ENCODE results near the gene AOC2. TPM values are rescaled to one million over a fixed set of nuclear protein-coding genes. Genes with fewer than 3 reads are reported as not detected.
"Not testable (repeated sequence)": the region's sequence is repeated elsewhere in the genome, so short reads cannot be mapped to it uniquely, and the experiment has no call there.

Gene AOC2
- polyA plus RNA-seq, 1 experiment: 0.16 TPM

- H3K9me3 ChIP-seq (ENCODE audit: control insufficient read depth, insufficient read depth, low read length): no peaks in the 10 kb centered on the region
- TF ChIP-seq CTCF (IDR thresholded peaks at IDR 0.05; ENCODE audit: low read depth, low read length): 0 out of 2 replicates have a peak, but pooled peaks have one; percentile 6
- no peak overlapping the region for H3K27ac ChIP-seq (ENCODE audit: low read depth, low read length)
- no peak overlapping the region for H3K4me3 ChIP-seq (ENCODE audit: low read depth, low read length)
- ChIA-PET POLR2A (no interaction called here), CTCF (interaction anchor here (0.6 kb wide), 1 partner anchor 266 kb away, joined by 3 read pairs; no protein-coding TSS in a partner anchor)
- no peak for DNase-seq (ENCODE audit: low read depth, low spot score)
- peaks cover 34% of the 10 kb centered on the region for H3K27me3 ChIP-seq (ENCODE audit: control insufficient read depth, insufficient read depth, low read length)
Measured at GRCh38 chr17:42878123-42878880, 33.9 kb downstream of the AOC2 start.

- no peak for DNase-seq (ENCODE audit: low read depth, low spot score)
- no peaks in the 10 kb centered on the region for H3K9me3 ChIP-seq (ENCODE audit: control insufficient read depth, insufficient read depth, low read length)
- POLR2A ChIA-PET: no interaction called here
- no peak overlapping the region for H3K27ac ChIP-seq (ENCODE audit: low read depth, low read length)
- no peak for TF ChIP-seq CTCF (IDR thresholded peaks at IDR 0.05; ENCODE audit: low read depth, low read length)
- no peak overlapping the region for H3K4me3 ChIP-seq (ENCODE audit: low read depth, low read length)
- CTCF ChIA-PET: no interaction called here
- peaks cover 29% of the 10 kb centered on the region for H3K27me3 ChIP-seq (ENCODE audit: control insufficient read depth, insufficient read depth, low read length)
Measured at GRCh38 chr17:42878924-42879595, 34.7 kb downstream of the AOC2 start.

DNA sequence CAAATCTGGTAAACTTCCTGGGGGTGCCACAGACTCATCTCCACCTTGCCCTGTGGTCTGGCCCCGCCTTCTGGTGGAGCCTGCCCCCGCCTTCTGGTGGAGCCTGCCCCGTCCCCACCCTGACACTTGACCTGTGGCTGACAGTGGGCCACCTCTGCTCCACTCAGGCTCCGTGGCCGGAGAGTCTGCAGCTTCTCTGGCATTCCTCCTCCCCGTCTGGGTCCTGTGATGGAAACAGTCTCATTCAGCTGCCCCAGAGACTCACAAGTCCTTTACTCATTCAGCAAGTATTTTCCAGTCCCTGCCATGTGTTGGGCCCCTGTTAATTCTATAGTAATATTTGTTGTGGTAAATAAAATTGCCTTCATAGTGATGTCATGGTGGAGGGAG, 35.2 kb downstream of the AOC2 start:
- POLR2A ChIA-PET: no interaction called here
- CTCF ChIA-PET: no interaction called here
- Histone ChIP-seq H3K27ac (ENCODE audit: low read depth, low read length) (no peak overlapping the region), H3K27me3 (ENCODE audit: control insufficient read depth, insufficient read depth, low read length) (peaks cover 29% of the 10 kb centered on the region), H3K9me3 (ENCODE audit: control insufficient read depth, insufficient read depth, low read length) (no peaks in the 10 kb centered on the region), H3K4me3 (ENCODE audit: low read depth, low read length) (no peak overlapping the region)
- TF ChIP-seq CTCF (IDR thresholded peaks at IDR 0.05; ENCODE audit: low read depth, low read length): no peak
- DNase-seq (ENCODE audit: low read depth, low spot score): no peak

GRCh38 chr17:42880776-42881310, 36.5 kb downstream of the AOC2 start:
- Histone ChIP-seq H3K4me3 (ENCODE audit: low read depth, low read length) (no peak overlapping the region), H3K27ac (ENCODE audit: low read depth, low read length) (no peak overlapping the region), H3K27me3 (ENCODE audit: control insufficient read depth, insufficient read depth, low read length) (peaks cover 36% of the 10 kb centered on the region), H3K9me3 (ENCODE audit: control insufficient read depth, insufficient read depth, low read length) (no peaks in the 10 kb centered on the region)
- DNase-seq (ENCODE audit: low read depth, low spot score): no peak
- ChIA-PET POLR2A (no interaction called here), CTCF (interaction anchor here (1.1 kb wide), 1 partner anchor 48 kb away, joined by 3 read pairs; no protein-coding TSS in a partner anchor)
- no peak for TF ChIP-seq CTCF (IDR thresholded peaks at IDR 0.05; ENCODE audit: low read depth, low read length)

DNA sequence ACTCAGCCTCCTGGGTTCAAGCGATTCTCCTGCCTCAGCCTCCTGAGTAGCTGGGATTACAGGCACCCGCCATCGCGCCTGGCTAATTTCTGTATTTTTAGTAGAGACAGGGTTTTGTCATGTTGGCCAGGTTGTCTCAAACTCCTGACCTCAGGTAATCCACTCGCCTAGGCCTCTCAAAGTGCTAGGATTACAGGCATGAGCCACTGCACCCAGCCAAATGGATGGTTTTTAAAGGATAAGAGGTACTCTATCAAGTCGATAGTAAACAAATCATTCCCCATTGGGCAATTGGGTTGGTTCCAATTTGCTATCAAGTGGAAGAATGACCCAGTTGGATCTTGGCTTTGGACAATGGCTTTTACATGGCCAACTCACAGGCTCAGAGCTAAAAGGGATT, 37.3 kb downstream of the AOC2 start:
- POLR2A ChIA-PET: not testable (repeated sequence)

More for the DNA sequence above, 37.3 kb downstream of the AOC2 start:
- H3K27me3 ChIP-seq (ENCODE audit: control insufficient read depth, insufficient read depth, low read length): peaks cover 36% of the 10 kb centered on the region
- not testable (repeated sequence) for H3K9me3 ChIP-seq (ENCODE audit: control insufficient read depth, insufficient read depth, low read length); DNase-seq (ENCODE audit: low read depth, low spot score); H3K4me3 ChIP-seq (ENCODE audit: low read depth, low read length); H3K27ac ChIP-seq (ENCODE audit: low read depth, low read length)
- CTCF ChIA-PET: interaction anchor here (1.3 kb wide), 1 partner anchor 9 kb away, joined by 3 read pairs; no protein-coding TSS in a partner anchor
